Measurements from ENCODE around the gene NR3C2. TPM values are rescaled to one million over a fixed set of nuclear protein-coding genes. Genes with fewer than 3 reads are reported as not detected.

Gene NR3C2
- total and polyA plus RNA-seq, 10 of the 15 experiments (the other 5 are each of a cell fraction or from before 2014, with no cell fraction given): 0.05 to 0.11 (median 0.08) TPM; not detected in 4

GRCh38 chr4:148081745-148082144, 360.5 kb downstream of the NR3C2 start:
- Histone ChIP-seq H4K20me1 (ENCODE audit: control insufficient read depth, insufficient read depth) (no peaks in the 10 kb centered on the region), H3K4me1 (ENCODE audit: control insufficient read depth, insufficient read depth, low read length) (no peaks in the 10 kb centered on the region), H2AFZ (ENCODE audit: control insufficient read depth, low read depth, low read length) (no peak overlapping the region), H3K27me3 (replicated peaks in 1 of 2; ENCODE audit: control insufficient read depth in 2 of 2, insufficient read depth in 2 of 2, low read length in 1 of 2) (no peaks in the 10 kb centered on the region), H3K9ac (ENCODE audit: control insufficient read depth, insufficient read depth, low read length) (no peak overlapping the region), H3K79me2 (ENCODE audit: control insufficient read depth, insufficient read depth, low read length) (no peaks in the 10 kb centered on the region), H3K36me3 (ENCODE audit: control insufficient read depth in 2 of 2, insufficient read depth in 2 of 2, low read length in 1 of 2) (no peaks in the 10 kb centered on the region; a peak in 1 of 4 replicates), H3K4me2 (ENCODE audit: control insufficient read depth, insufficient read depth) (no peak overlapping the region), H3K9me3 (replicated peaks; ENCODE audit: control insufficient read depth, insufficient read depth, low read length) (no peaks in the 10 kb centered on the region), H3K27ac (ENCODE audit: control insufficient read depth, insufficient read depth) (no peak overlapping the region), H3K4me3 (no peak overlapping the region)
- CTCF ChIA-PET: no interaction called here
- in situ Hi-C loops (cut with MboI) (no loop called here), intact Hi-C loops (cut with micrococcal nuclease; ENCODE audit: unreplicated experiment) (no loop called here)
- no peak for ATAC-seq
- no peak for DNase-seq (ENCODE audit: low read depth, low spot score)
- WGBS (ENCODE audit: insufficient coverage, insufficient replicate concordance, low lambda C conversion rate, missing lambda C conversion rate): 96% methylated on average over 3 of the region's 3 CpGs
- POLR2A ChIA-PET: no interaction called here
- RAD21 ChIA-PET (ENCODE audit: unreplicated experiment): no interaction called here
- SMC1A ChIA-PET (ENCODE audit: uncharacterized antibody, unreplicated experiment): no interaction called here
- no peak for FAIRE-seq
- no TSS peak for BruUV-seq (replicated peaks)
- TF ChIP-seq CREM (IDR thresholded peaks at IDR 0.05; ENCODE audit: low read depth): no peak
- TF ChIP-seq ATF2 (IDR thresholded peaks at IDR 0.05; ENCODE audit: low read length): no peak
- TF ChIP-seq GATAD2B (conservative IDR thresholded peaks at IDR 0.05; ENCODE audit: low read depth): no peak
- no peak for TF ChIP-seq STAT3 (IDR thresholded peaks at IDR 0.05; ENCODE audit: low read depth, low read length)
- TF ChIP-seq ZNF274 (IDR thresholded peaks at IDR 0.05; ENCODE audit: insufficient read depth, insufficient read length): no peak
- no peak for TF ChIP-seq SUPT20H (IDR thresholded peaks at IDR 0.05; ENCODE audit: borderline replicate concordance, control insufficient read depth, low read depth, low read length)
- no peak for TF ChIP-seq ZBTB4 (CRISPR knock-in tag; IDR thresholded peaks at IDR 0.05)
- no peak for TF ChIP-seq BCLAF1 (IDR thresholded peaks at IDR 0.05)
- TF ChIP-seq CUX1 (IDR thresholded peaks at IDR 0.05; ENCODE audit: insufficient replicate concordance, low read depth, low read length): no peak
- no peak for TF ChIP-seq IRF3 (IDR thresholded peaks at IDR 0.05)
